H1 (cell line): ENCODE measurements around the gene OBSL1. TPM values are rescaled to one million over a fixed set of nuclear protein-coding genes. Genes with fewer than 3 reads are reported as not detected.

ENCODE experiments used
- CTCF ChIA-PET: fragments of 300-600 bp; sonication (Branson Sonifier 250); formaldehyde crosslinking; loops from one replicate; lab custom pipeline; 2021; ENCODE audit not compliant: partially characterized antibody; lab: Charles Lee
- POLR2A ChIA-PET: fragments of 300-600 bp; sonication (Branson Sonifier 250); formaldehyde crosslinking; loops from one replicate; lab custom pipeline; 2021; ENCODE audit warnings: inconsistent platforms; ENCODE audit not compliant: partially characterized antibody; lab: Charles Lee
- DNase-seq, 2 experiments: peaks; one replicate each; pipeline versions ENCODE4 v3.0.0 to v3.0.0-alpha.2; 2010 to 2022; ENCODE audit warnings: low spot score in 2 of 2, low read depth in 1 of 2, mixed read lengths in 1 of 2
- FAIRE-seq: peaks from 2 replicates; lab custom pipeline; 2011; peaks lifted over from hg19 to GRCh38; lab: Jason Lieb, UNC
- H2AFZ ChIP-seq: 2 replicates; pipeline ENCODE4 v1.8.1; 2012; ENCODE audit warnings: low read length, inconsistent platforms
- H2AK5ac ChIP-seq: 2 replicates; pipeline ENCODE4 v1.6.1; 2013; ENCODE audit warnings: low read depth, low read length
- H2BK120ac ChIP-seq: replicated peaks from 2 replicates; pipeline ENCODE3; 2013; ENCODE audit warnings: low read depth, low read length, inconsistent platforms
- H2BK12ac ChIP-seq: 2 replicates; pipeline ENCODE4 v1.6.1; 2013; ENCODE audit warnings: low read depth, low read length
- H2BK15ac ChIP-seq: 2 replicates; pipeline ENCODE4 v1.6.1; 2013; ENCODE audit warnings: low read length
- H2BK20ac ChIP-seq: 2 replicates; pipeline ENCODE4 v1.6.1; 2013; ENCODE audit warnings: low read length
- H2BK5ac ChIP-seq: 2 replicates; pipeline ENCODE4 v1.6.1; 2013; ENCODE audit warnings: low read depth, low read length
- H3K14ac ChIP-seq: 2 replicates; pipeline ENCODE4 v1.6.1; 2013; ENCODE audit warnings: inconsistent platforms; ENCODE audit not compliant: insufficient read length
- H3K18ac ChIP-seq: 2 replicates; pipeline ENCODE4 v1.6.1; 2013; ENCODE audit warnings: low read length; ENCODE audit errors: extremely low read depth
- H3K23ac ChIP-seq: 2 replicates; pipeline ENCODE4 v1.6.1; 2013; ENCODE audit warnings: inconsistent platforms; ENCODE audit not compliant: insufficient read length
- H3K23me2 ChIP-seq: 2 replicates; pipeline ENCODE4 v1.6.1; 2013; ENCODE audit warnings: low read depth, low read length
- H3K27ac ChIP-seq: 2 replicates; pipeline ENCODE4 v1.6.1; 2011; ENCODE audit warnings: low read depth, low read length, inconsistent platforms
- H3K27me3 ChIP-seq, 4 experiments: replicated peaks in 1 of 4; 1 replicate in 1 of 4; 2 replicates in 3 of 4; pipeline versions ENCODE4 v1.6.1 to v1.8.1; 2011 to 2013; ENCODE audit warnings: low read length in 3 of 4, mild to moderate bottlenecking in 3 of 4, inconsistent platforms in 2 of 4, mixed read lengths in 2 of 4, moderate library complexity in 1 of 4; ENCODE audit not compliant: control insufficient read depth in 3 of 4, insufficient read depth in 3 of 4; ENCODE audit errors: extremely low read depth in 1 of 4
- H3K36me3 ChIP-seq, 4 experiments: 2 replicates each; pipeline versions ENCODE4 v1.6.1 to v1.8.1; 2011 to 2013; ENCODE audit warnings: mild to moderate bottlenecking in 4 of 4, low read length in 3 of 4, moderate library complexity in 2 of 4, control low read depth in 1 of 4, inconsistent platforms in 1 of 4; ENCODE audit not compliant: insufficient read depth in 4 of 4, control insufficient read depth in 2 of 4
- H3K4ac ChIP-seq: replicated peaks from 2 replicates; pipeline ENCODE3; 2013; ENCODE audit warnings: low read length, low read depth, mixed read lengths, inconsistent platforms; ENCODE audit not compliant: insufficient read length
- H3K4me1 ChIP-seq, 4 experiments: replicated peaks in 1 of 4; 1 replicate in 1 of 4; 2 replicates in 3 of 4; pipeline versions ENCODE4 v1.6.1 to v1.8.1; 2011 to 2013; ENCODE audit warnings: low read length in 3 of 4, inconsistent platforms in 2 of 4, mixed read lengths in 1 of 4; ENCODE audit not compliant: insufficient read depth in 4 of 4, control insufficient read depth in 3 of 4
- H3K4me2 ChIP-seq, 2 experiments: 2 replicates each; pipeline versions ENCODE4 v1.6.1 to v1.8.1; 2011 to 2013; ENCODE audit warnings: low read depth in 2 of 2, low read length in 2 of 2, control low read depth in 1 of 2, inconsistent platforms in 1 of 2, mild to moderate bottlenecking in 1 of 2; ENCODE audit not compliant: insufficient read depth in 1 of 2
- H3K4me3 ChIP-seq, 4 experiments: fragments of 200-600, 300-600 bp in 1 of 4; sonication (generic), shearing (Covaris generic), sonication (Bioruptor Twin) in 1 of 4; 2 replicates each; pipeline versions ENCODE4 v1.5.1 to v1.8.1; 2011 to 2016; ENCODE audit warnings: low read length in 4 of 4, low read depth in 3 of 4, control low read depth in 2 of 4, inconsistent platforms in 2 of 4, mild to moderate bottlenecking in 2 of 4, mixed read lengths in 1 of 4, moderate library complexity in 1 of 4; ENCODE audit not compliant: insufficient read depth in 2 of 4; ENCODE audit errors: extremely low read depth in 1 of 4
- H3K56ac ChIP-seq: replicated peaks from 2 replicates; pipeline ENCODE3; 2013; ENCODE audit warnings: low read depth, mild to moderate bottlenecking, mixed read lengths, low read length, inconsistent platforms; ENCODE audit not compliant: insufficient read length
- H3K79me1 ChIP-seq: 2 replicates; pipeline ENCODE4 v1.6.1; 2013; ENCODE audit warnings: low read depth, low read length, control low read depth
- H3K79me2 ChIP-seq, 2 experiments: 2 replicates each; pipeline versions ENCODE4 v1.6.1 to v1.8.1; 2012 to 2013; ENCODE audit warnings: low read length in 2 of 2, mild to moderate bottlenecking in 2 of 2, inconsistent platforms in 1 of 2; ENCODE audit not compliant: insufficient read depth in 2 of 2, control insufficient read depth in 1 of 2
- H3K9ac ChIP-seq, 4 experiments: replicated peaks in 1 of 4; 1 replicate in 1 of 4; 2 replicates in 3 of 4; pipeline versions ENCODE4 v1.6.1 to v1.8.1; 2011 to 2013; ENCODE audit warnings: low read depth in 3 of 4, low read length in 3 of 4, control low read depth in 2 of 4, mild to moderate bottlenecking in 2 of 4, moderate library complexity in 2 of 4, inconsistent platforms in 1 of 4; ENCODE audit errors: extremely low read depth in 1 of 4
- H3K9me3 ChIP-seq, 2 experiments: 2 replicates each; pipeline versions ENCODE4 v1.6.1 to v1.8.1; 2012 to 2013; ENCODE audit warnings: mild to moderate bottlenecking in 2 of 2, moderate library complexity in 2 of 2, control low read depth in 1 of 2, inconsistent platforms in 1 of 2, low read depth in 1 of 2, low read length in 1 of 2, mixed read lengths in 1 of 2; ENCODE audit not compliant: insufficient read depth in 2 of 2
- H4K20me1 ChIP-seq, 2 experiments: replicated peaks in 1 of 2; 2 replicates each; pipeline versions ENCODE3 to v1.8.1; 2011 to 2013; ENCODE audit warnings: inconsistent platforms in 2 of 2, low read length in 2 of 2, mild to moderate bottlenecking in 1 of 2; ENCODE audit not compliant: insufficient read depth in 2 of 2, control insufficient read depth in 1 of 2
- H4K5ac ChIP-seq: 2 replicates; pipeline ENCODE4 v1.6.1; 2013; ENCODE audit warnings: low read length, low read depth, mixed read lengths, inconsistent platforms; ENCODE audit not compliant: insufficient read length
- H4K8ac ChIP-seq: 2 replicates; pipeline ENCODE4 v1.8.0; 2013; ENCODE audit warnings: mild to moderate bottlenecking, moderate library complexity, low read length, inconsistent platforms; ENCODE audit not compliant: insufficient read depth; ENCODE audit errors: extremely low read depth
- H4K91ac ChIP-seq: replicated peaks from 2 replicates; pipeline ENCODE3; 2013; ENCODE audit warnings: low read length, mixed read lengths, inconsistent platforms; ENCODE audit not compliant: insufficient read length
- GTF2F1 ChIP-seq: IDR thresholded peaks from 2 replicates; pipeline ENCODE4 v1.6.1; 2012; ENCODE audit warnings: low read depth, low read length, improper control_type of control experiment, borderline replicate concordance
- JUN ChIP-seq: IDR thresholded peaks from 2 replicates; pipeline ENCODE4 v1.6.1; 2011; ENCODE audit warnings: low read depth, mild to moderate bottlenecking, improper control_type of control experiment, low read length
- MAFK ChIP-seq: IDR thresholded peaks from 2 replicates; pipeline ENCODE4 v1.6.1; 2012; ENCODE audit warnings: low read depth, mild to moderate bottlenecking, improper control_type of control experiment, low read length
- NANOG ChIP-seq: IDR thresholded peaks from 2 replicates; pipeline ENCODE4 v1.6.1; 2011; ENCODE audit warnings: low read length, low read depth, mild to moderate bottlenecking, inconsistent platforms; ENCODE audit not compliant: insufficient read depth, poor library complexity, severe bottlenecking
- SP1 ChIP-seq: IDR thresholded peaks from 2 replicates; pipeline ENCODE4 v1.6.1; 2011; ENCODE audit warnings: low read depth, low read length
- WGBS, 2 experiments: shearing (Covaris generic) in 1 of 2; methylation state at CpG; one replicate each; pipeline versions ENCODE4 v1.1.6 to v1.1.7; 2013 to 2015; ENCODE audit warnings: low lambda C conversion rate in 2 of 2, mixed read lengths in 2 of 2, inconsistent platforms in 1 of 2, low coverage in 1 of 2, missing lambda C conversion rate in 1 of 2; ENCODE audit not compliant: insufficient replicate concordance in 2 of 2, insufficient coverage in 1 of 2, insufficient read length in 1 of 2; ENCODE audit errors: extremely low coverage in 1 of 2, missing lambda C conversion rate in 1 of 2; 5-methylcytosine and 5-hydroxymethylcytosine counted together
- polyA plus RNA-seq, 7 experiments: library from polyadenylated mRNA; depleted of rRNA in 3 of 7; stranded (reverse) in 5 of 7; unstranded in 2 of 7; fragments of >200 nt in 5 of 7; fragments of 200-250 nt in 2 of 7; gene quantifications; 1 replicate in 5 of 7; 2 replicates in 1 of 7; 4 replicates in 1 of 7; pipeline versions ENCODE4 v1.2.1 to v1.2.3, GENCODE V29; 2011 to 2013; ENCODE audit warnings: missing spikeins in 2 of 7, mixed read lengths in 2 of 7
- total RNA-seq: library from RNA; stranded (reverse); fragmentation: NEBNext Ultra II Directional; extraction: Animal tissue kit (Norgen Biotek cat#: 25700); gene quantifications from 2 replicates; pipeline ENCODE4 v1.2.1, GENCODE V29; 2021

Gene OBSL1
- total and polyA plus RNA-seq, 2 of the 8 experiments (the other 6 are each of a cell fraction or from before 2014, with no cell fraction given) = 116 to 127 TPM

GRCh38 chr2:219569635-219570034 lies 1.7 kb downstream of the OBSL1 start:
- H2AFZ ChIP-seq = no peak overlapping the region
- no peak overlapping the region for H2BK15ac ChIP-seq
- no peak overlapping the region for H2BK12ac ChIP-seq
- H3K4ac ChIP-seq = no peak overlapping the region
- no peak overlapping the region for H4K5ac ChIP-seq
- H3K56ac ChIP-seq = no peak overlapping the region
- CTCF ChIA-PET = interaction anchor here (1.1 to 19.7 kb wide), 3 partner anchors 10 to 70 kb away, joined by 3 to 293 read pairs (median 9); partner anchors contain the start of genes CHPF and TMEM198
- peaks cover 0 to 40% (median 34%) of the 10 kb centered on the region in 4 experiments; a peak in 6 of 7 replicates for H3K4me1 ChIP-seq
- FAIRE-seq (no peak), DNase-seq (no peak)
- no peaks in the 10 kb centered on the region for H3K79me1 ChIP-seq
- peaks cover 8% of the 10 kb centered on the region; the same call in 1 of the 2 replicates for H3K23me2 ChIP-seq
- H3K36me3 ChIP-seq = peaks cover 0 to 34% (median 7%) of the 10 kb centered on the region in 4 experiments; a peak in 4 of 8 replicates
- peak overlapping the region; percentile 45 to 74 (median 58); a peak in 5 of 8 replicates for H3K4me3 ChIP-seq
- TF ChIP-seq NANOG (no peak), GTF2F1 (no peak), MAFK (no peak), SP1 (no peak), JUN (no peak)
- no peak overlapping the region for H3K27ac ChIP-seq
- H3K4me2 ChIP-seq = peak overlapping the region; percentile 67 to 79
- peaks cover 0 to 8% of the 10 kb centered on the region in 2 experiments; a peak in 1 of 4 replicates for H3K9me3 ChIP-seq
- no peak overlapping the region for H2BK120ac ChIP-seq
- no peak overlapping the region for H2BK20ac ChIP-seq
- H3K23ac ChIP-seq = no peak overlapping the region
- no peak overlapping the region for H3K9ac ChIP-seq
- H2BK5ac ChIP-seq = no peak overlapping the region
- H3K14ac ChIP-seq = no peak overlapping the region
- peak overlapping the region; percentile 57; the same call in 1 of the 2 replicates for H2AK5ac ChIP-seq
- POLR2A ChIA-PET = interaction anchor here (0.6 to 18.6 kb wide), 7 partner anchors 9 to 59 kb away, joined by 3 to 293 read pairs (median 4); partner anchors contain the start of gene STK11IP
- no peak overlapping the region for H3K18ac ChIP-seq
- H4K20me1 ChIP-seq = no peaks in the 10 kb centered on the region
- 86% methylated on average over 6 of the region's 6 CpGs; no CpG with 5 or more reads in 1 of the 2 experiments for WGBS, 2 experiments
- H3K79me2 ChIP-seq = peaks cover 0 to 7% of the 10 kb centered on the region in 2 experiments; a peak in 2 of 4 replicates
- no peak overlapping the region for H4K91ac ChIP-seq
- peaks cover 0 to 2% (median 0%) of the 10 kb centered on the region in 4 experiments; a peak in 1 of 7 replicates for H3K27me3 ChIP-seq
- no peak overlapping the region for H4K8ac ChIP-seq
